Tongue (tissue), 2 donors: ENCODE results near the gene FAM83F. TPM values are rescaled to one million over a fixed set of nuclear protein-coding genes. Genes with fewer than 3 reads are reported as not detected.

Source experiments
- DNase-seq: peaks from one replicate; pipeline ENCODE4 v3.0.0-alpha.2; 2015
- total RNA-seq: library from RNA; depleted of rRNA; stranded (reverse); fragments of >200 nt; gene quantifications from one replicate; pipeline ENCODE4 v1.2.3, GENCODE V29; 2014

Gene FAM83F
- total RNA-seq, 1 donor from 2014 or later = 6.3 TPM

- no peak for DNase-seq
Measured at GRCh38 chr22:39994041-39994565, 651 bp upstream of the FAM83F start.

GRCh38 chr22:39995393-39996252 lies 869 bp downstream of the FAM83F start:
- no peak for DNase-seq

GRCh38 chr22:39996732-39997131 lies 2.0 kb downstream of the FAM83F start:
- no peak for DNase-seq

DNA sequence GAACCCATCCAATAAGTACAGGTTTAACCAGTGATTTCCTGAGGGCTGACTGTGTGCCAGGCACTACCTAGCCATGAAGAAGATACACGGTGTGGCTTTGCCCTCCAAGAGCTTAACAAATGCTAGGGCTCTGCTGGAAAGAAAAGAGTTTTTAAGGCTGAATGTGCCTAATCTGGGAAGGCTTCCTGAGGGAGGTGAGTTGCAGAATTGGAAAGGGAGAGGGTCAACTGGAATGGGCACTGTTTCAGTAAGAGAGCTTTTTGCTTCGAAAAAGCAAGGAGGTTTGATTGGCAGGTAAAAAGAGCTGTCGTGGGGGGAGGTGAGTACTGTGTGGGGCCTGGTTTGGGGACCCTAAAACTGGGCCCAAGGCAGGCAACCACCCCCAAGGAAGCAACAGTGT lies 2.7 kb downstream of the FAM83F start:
- no peak for DNase-seq

- peak; percentile 44 for DNase-seq
Measured at GRCh38 chr22:39997939-39998726, 3.4 kb downstream of the FAM83F start.

DNA sequence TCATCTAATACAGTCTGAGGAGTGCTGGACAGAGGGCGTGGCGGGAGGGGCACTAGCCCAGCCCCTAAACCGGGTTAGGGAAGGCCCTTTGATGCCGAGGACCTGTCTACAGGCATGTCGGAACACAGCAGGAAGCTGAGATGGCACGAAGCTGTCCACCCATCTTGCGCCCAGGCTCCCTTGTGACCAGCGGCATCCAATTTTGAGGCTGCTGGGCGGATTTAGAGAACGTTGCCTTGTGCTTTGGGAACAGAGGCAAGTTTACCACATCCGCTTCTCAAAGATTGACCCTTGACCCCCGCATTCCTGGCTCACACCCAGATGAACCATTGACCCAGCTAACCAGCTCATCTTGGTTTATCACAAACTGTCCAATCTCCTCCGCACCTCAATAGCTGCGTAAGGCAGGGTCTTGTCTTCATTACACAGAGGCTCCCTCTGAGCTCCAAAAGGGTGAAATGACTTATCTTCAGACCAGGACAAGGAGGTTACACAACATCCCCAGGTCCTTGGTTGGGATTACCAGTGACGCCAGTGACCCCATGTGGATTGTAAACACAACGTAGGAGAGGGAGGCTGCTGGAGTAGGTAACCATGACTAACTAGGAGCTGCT lies 4.5 kb downstream of the FAM83F start:
- no peak for DNase-seq

- DNase-seq = no peak
Measured at GRCh38 chr22:40000171-40000570, 5.4 kb downstream of the FAM83F start.

- no peak for DNase-seq
Measured at GRCh38 chr22:40001106-40001505, 6.4 kb downstream of the FAM83F start.

DNA sequence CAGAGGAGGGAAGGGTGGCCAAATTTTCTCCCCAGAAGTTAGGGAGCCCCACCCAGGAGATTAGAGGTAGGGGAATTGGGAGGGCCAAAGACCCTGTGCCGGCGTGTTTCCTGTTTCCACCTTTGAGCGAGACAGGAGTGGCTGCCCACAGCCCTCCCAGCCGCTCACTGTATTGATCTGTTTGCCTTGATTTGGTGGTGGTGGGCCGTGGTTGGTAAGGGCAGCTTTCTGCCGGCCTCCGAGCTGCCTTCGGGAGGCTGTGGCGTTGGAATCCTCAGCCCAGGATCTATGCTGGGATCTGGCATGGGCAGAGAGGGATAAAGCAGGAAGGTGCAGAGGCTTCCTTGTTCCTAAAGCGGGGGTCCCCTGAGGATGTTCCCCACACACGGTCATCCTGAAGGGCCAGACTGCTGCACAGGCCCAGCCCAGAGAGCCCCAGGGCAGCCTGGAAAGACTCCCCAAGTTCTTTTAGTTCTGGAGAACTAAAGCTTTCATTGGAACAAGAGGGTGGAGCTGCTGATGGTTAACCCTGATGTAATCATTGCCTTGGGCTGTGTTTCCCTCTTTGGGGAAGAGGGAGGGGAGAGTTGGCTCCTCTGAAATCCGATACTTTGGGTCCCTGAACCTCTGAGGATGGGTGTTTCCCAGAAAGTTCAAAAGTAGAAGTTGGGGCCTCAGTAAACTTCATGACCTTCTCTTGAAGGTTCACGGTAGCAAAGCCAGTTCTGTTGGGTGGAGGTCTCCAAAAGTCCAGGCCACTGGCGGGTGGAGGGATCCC lies 7.2 kb downstream of the FAM83F start:
- DNase-seq = peak; percentile 57

DNA sequence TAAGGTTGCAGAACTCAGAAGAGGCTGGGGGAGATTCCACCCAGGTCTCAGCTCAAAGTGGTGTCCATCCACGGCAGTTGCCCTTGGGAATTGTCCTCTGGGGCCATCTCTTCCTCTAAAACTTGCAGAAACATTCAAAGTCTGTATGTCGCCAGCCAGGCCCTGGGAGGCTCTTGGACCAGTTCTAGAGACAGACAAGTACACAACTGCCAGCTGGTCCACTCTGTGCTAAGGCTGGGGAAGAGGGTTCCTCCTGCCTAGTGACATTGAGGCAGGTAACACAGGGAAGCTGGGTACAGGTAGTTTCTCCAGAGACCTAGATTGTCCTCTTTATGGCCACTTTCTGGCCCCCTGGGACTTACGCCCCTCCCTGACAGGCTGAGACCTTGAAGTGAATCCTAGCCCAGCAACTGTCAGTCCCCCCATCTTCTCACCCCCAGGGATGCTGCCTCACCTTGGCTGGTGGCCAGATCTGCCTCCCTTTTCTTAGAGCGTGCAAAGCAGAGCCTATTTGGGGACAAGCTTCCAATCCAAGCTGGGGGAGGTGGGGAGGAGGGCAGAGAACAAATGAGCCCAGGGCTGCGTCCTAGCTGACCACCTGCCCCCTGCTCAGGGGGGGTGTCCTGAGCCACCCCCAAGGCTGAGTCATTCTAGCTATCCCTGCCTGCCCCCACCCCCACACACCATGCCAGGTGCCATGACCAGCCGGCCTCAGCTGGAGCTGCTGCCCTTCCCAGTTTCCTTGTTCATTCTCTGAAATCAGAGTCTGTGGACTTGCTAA lies 8.4 kb downstream of the FAM83F start:
- DNase-seq = no peak

DNA sequence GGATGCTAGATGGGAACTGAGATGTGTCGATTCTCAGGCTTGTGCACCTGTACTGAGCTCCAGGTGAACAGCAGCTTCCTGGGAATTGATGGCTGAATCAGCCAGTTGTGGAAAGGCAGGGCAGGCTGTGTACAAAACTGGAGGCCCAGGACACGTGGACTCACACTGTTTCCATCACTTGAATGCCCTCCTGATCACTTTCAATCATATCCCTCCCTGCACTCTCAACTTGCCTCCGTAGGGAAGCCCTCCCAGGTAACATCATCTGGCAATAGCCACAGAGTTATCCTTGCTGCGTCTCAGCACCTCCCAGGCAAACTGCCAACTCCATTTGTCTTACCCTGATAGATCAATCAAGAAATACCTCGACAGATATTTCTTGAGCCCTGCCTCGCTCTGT lies 10.1 kb downstream of the FAM83F start:
- DNase-seq = no peak

- no peak for DNase-seq
Measured at GRCh38 chr22:40006641-40007040, 11.9 kb downstream of the FAM83F start.

DNA sequence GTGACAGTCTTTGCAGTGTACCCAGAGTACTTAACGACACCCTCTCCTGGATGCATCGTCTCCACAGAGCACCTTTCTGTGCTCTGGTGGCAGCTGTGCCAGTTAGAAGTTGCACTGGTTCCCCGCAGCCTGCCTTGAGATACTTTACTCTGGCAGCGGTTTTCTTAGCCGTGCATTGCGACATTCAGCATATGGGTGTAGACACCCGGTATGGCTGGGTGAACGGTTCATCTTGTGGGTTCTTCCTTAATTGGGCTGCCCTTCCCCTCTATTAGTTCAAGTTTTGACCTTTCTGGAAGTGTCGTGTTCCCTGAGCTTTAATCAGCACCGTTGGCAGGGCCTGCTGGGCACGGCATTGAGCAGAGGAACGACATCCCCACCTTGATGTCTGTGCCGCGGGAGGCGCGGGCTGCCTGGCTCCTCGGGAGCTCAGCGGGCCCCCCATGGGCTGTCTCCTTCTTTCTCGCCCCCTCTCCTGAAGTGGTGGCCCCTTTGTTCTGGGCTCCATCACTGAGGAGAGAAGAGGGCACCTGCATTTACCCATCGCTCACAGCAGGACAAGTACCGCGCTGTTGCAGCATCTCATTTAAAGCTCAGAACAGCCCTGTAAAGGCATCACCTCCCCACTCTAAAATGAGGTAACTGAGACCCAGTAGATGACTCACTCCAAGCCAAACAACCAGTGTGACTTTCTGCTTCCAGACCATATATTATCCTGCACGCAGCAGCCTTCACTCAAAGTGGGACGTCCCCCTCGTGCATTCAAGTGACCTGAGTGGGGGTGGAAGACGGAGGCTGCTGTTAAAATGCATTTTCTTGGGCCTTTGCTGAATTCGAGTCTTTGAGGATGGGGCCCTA lies 13.3 kb downstream of the FAM83F start:
- no peak for DNase-seq

GRCh38 chr22:40008726-40009291 lies 14.1 kb downstream of the FAM83F start:
- DNase-seq = no peak

- no peak for DNase-seq
Measured at GRCh38 chr22:40009292-40009774, 14.6 kb downstream of the FAM83F start.

DNA sequence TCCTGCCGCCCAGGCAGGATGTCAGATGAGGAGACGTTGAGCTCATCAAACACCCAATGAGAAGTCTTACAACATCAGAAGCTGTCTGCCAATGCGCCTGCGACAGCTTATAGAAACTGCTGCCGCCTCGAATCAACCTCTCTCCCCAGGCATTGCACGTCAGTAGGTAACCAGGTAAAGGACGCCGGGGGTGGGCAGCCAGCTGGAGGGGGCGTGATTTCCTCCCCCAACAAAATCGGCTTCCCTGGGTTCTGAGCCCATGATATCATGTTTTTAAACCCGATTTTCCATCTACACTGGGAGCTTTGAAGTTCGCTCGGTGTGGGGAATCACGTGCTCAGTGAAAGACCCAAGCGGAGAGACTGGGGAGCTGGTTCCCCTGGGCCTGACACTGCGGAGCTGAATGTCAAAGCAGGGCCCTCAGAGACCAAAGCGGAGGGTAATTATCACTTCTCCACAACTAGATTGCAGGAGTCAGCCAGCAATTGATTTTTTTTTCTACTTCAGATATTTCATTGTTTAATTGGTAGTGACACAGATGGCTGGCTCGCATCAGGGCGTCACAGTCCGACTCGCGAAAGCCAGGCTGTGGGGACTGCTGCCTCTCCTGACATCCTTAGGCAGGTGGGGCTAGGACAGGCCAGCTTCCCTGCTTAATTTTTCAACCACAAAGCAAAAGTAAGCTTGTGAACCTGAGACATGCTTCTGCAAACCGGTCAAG lies 15.4 kb downstream of the FAM83F start:
- DNase-seq = no peak

DNA sequence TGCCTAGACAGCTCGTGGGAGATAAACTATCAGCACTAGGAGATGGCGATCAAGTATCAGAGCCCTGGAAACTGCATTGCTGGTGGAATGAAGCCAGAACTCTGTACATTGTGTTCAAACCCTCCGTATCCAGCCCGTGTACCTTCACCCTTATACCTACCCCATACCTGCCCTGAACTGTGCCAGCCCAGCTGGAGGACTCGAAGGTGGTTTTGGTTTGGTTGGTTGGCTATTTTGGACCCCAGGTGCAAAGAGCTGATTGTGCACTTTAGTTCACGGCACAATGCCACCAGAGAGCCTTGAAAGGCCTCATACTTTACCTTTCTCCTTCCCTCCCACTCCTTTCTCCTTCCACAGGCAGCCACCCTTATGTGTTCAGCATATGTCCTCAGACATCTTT lies 16.0 kb downstream of the FAM83F start:
- no peak for DNase-seq

- no peak for DNase-seq
Measured at GRCh38 chr22:40014667-40015248, 20.0 kb downstream of the FAM83F start.
